CD4-positive, alpha-beta T cell treated with Interleukin-2 at 100 ng/mL for 4 hours (primary cell): Measurements from ENCODE around the gene SLC17A1.

ENCODE experiments used
- DNase-seq: peaks from one replicate; pipeline ENCODE4 v3.0.0-alpha.2; 2020; ENCODE audit warnings: low spot score

The SLC17A1 gene, protein sequence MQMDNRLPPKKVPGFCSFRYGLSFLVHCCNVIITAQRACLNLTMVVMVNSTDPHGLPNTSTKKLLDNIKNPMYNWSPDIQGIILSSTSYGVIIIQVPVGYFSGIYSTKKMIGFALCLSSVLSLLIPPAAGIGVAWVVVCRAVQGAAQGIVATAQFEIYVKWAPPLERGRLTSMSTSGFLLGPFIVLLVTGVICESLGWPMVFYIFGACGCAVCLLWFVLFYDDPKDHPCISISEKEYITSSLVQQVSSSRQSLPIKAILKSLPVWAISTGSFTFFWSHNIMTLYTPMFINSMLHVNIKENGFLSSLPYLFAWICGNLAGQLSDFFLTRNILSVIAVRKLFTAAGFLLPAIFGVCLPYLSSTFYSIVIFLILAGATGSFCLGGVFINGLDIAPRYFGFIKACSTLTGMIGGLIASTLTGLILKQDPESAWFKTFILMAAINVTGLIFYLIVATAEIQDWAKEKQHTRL

GRCh38 chr6:25831532-25832306, at the start of gene SLC17A1:
Gene SLC17A1 (minus strand): TSS chr6:25832052. CDS start chr6:25830557, 1,495 bp downstream.
- no peak for DNase-seq

DNA sequence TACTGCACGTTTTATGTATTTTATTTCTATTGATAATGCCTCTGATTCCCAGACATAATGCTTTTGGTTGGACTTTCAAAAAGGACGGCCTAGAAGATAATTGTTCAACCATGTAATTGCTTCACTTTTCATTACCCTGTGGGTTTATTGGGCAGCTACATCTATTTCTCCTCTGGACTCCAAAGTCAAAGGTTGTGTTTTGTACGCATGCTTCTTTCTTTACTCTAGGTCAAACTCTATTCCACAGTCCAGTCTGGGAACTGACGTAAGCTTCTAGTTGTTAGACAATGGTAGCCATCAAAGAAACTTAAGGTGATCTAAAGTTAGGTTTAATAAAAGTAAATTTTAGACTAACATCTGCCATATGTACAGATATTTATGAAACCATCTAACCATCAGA, 48.7 kb upstream of the SLC17A1 start:
- no peak for DNase-seq

GRCh38 chr6:25878721-25879322, 47.0 kb upstream of the SLC17A1 start:
- no peak for DNase-seq

- no peak for DNase-seq
Observed at GRCh38 chr6:25875926-25876602, 44.2 kb upstream of the SLC17A1 start.

- no peak for DNase-seq
Observed at GRCh38 chr6:25875563-25875905, 43.7 kb upstream of the SLC17A1 start.

- DNase-seq: peak; percentile 45
Observed at GRCh38 chr6:25874822-25875562, 43.1 kb upstream of the SLC17A1 start.

- DNase-seq: no peak
Observed at GRCh38 chr6:25874118-25874517, 42.3 kb upstream of the SLC17A1 start, which contains the start of gene SLC17A3. Gene SLC17A3 (minus strand): TSS chr6:25874243. CDS start chr6:25868387, 5,856 bp downstream.

DNA sequence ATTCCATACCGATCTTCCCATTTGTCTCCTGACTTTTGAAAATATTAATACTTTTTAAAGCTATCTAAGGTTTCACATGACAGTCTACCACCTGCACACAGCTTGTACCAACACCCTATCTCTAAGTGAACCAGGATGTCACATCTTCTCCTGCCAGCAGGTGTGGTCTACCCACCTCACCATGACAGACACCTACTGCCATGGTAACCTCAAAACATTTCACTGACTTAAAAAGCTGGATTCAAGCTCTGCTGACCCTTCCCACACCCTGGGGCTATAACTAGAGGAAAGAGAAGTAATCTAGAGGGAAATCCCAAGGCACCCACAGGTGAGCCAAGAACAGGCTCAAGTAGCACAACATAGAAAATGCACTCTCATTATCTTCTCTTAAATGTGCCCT, 41.0 kb upstream of the SLC17A1 start:
- DNase-seq: peak; percentile 51

GRCh38 chr6:25869840-25870239, 38.0 kb upstream of the SLC17A1 start:
- no peak for DNase-seq

- DNase-seq: no peak
Observed at GRCh38 chr6:25868436-25869183, 36.8 kb upstream of the SLC17A1 start.

DNA sequence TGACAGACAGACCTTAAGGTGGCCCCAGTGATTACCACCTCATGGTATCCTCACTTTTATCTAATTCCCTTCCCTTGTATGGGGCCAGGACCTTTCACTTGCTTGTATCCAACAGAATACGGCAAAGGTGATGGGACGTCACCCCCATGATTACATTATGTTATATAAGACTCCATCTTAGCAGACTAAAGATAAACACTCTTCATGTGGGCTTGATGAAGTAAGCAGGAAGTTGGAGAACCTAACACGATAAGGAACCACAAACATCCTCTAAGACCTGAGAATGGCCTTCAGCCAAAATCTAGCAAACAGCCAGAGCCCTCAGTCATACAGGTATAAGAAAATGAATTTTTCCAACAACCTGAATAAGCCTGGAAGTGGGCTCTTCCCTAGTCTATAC, 34.2 kb upstream of the SLC17A1 start:
- peak; percentile 50 for DNase-seq

DNA sequence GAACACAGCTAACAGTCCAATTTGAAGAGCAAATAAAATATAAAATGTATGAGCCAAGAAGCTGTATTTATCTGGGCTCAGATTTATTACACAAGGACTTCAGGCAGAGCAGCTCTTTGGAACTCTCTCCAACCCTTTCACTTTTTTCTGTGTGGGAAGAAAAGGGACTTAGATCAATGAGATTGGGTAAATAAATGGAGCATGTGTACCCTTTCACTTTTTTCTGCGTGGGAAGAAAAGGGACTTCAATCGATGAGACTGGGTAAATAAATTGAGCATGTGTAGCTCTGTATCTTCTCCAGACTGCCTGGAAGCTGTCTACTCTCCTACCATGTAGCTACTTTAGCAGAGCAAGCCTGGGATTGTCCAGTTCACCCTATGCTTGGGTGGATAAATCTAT, 31.5 kb upstream of the SLC17A1 start:
- no peak for DNase-seq

DNA sequence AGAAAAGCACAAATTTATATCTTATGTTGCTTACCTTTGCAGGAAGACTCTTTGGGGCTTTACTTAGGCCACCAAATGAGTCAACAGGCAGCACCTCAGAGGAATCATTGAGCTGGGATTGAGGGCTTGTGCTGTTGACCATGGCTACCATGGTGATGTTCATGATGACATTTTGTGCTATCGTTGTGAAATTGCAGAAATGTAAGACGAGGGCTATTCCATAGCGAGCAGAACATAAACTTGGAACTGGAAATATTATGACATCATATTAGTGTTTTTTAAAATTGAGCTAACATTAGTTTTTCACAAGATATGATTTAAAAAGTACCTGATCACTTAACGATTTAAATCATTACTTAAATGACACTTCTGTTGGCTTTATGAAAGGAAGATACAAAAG, 30.3 kb upstream of the SLC17A1 start:
- no peak for DNase-seq

DNA sequence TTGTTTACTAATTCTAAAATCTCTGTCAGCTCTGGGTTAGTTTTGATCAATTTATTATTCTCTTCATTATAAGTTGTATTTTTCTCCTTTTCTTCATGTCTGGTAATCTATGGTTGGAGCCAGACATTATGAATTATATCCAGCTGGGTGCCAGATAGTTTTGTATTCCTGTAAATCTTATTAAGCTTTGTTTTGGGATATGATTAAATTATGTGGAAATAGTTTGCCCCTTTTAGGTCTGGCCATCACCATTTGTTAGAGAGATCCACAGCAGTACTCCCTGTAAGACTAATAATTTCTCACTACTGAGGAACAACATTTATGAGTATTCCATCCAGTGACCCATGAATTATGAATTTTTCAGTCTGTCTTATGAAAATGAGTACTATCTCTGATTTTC, 20.9 kb upstream of the SLC17A1 start:
- DNase-seq: no peak

DNA sequence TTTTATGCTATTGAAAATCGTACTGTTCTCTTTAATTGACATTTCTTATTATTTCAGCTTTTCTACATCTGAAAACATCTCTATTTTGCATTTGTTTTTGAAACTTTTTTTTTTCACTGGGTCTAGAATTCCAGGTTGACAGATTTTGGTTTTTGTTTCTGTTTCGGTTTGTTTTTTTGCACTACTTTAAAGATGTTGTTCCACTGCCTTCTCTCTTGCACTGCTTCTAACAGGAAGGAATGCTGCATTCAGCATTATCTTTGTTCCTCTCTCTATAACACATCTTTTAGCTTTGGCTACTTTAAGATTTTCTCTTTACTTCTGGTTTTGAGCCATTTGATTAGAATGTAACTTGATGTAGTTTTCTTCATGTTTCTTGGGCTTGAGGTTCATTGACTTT, 20.1 kb upstream of the SLC17A1 start:
- no peak for DNase-seq

GRCh38 chr6:25844518-25844917, 12.7 kb upstream of the SLC17A1 start:
- no peak for DNase-seq

- DNase-seq: no peak
Observed at GRCh38 chr6:25842526-25842925, 10.7 kb upstream of the SLC17A1 start.

DNA sequence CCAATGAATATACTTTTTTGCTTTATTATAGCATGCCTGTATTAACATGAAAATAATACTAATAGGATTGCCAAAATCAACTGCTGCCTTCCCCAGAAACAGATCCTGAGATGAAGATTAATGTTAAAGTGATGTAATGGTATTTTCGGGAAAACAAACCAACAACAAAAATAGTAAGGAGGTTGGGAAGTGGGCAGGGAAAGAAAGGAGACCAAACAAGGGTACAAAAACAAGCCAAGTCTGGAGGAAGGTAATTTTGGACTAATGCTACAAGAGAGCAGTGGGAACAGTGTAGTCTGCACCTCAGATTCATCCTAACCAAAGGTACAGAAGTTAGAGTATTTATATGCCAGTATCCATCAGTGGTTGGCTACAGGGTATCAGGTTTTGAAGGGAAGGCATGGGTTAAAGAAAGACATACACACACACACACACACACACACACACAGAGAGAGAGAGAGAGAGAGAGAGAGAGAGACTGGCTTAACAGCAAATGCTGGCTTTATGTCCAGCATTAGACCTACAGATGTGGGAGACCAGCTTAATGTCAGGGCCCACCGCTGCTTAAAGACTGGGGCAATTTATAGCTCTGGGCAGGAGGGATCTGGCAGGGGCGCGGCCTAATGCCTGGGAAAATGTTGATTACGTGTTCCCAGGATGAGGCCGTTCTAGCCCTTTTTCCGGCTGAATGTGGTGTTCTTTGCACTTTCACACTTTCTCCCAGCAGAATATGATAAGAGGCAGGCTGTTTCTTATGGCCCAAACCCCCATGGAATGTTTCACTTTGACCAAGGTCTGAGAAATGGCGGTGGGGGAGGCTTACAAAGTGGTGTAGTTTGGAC, 3.8 kb upstream of the SLC17A1 start:
- DNase-seq: no peak

- DNase-seq: no peak
Observed at GRCh38 chr6:25834950-25835349, 3.1 kb upstream of the SLC17A1 start.

GRCh38 chr6:25833136-25833535, 1.3 kb upstream of the SLC17A1 start:
- no peak for DNase-seq
